Iris pigment epithelial cell (primary cell): ENCODE data around the gene SH3BGRL3.
"Not testable (repeated sequence)": the region's sequence is repeated elsewhere in the genome, so short reads cannot be mapped to it uniquely, and the experiment has no call there.

Source experiments
- DNase-seq: peaks from one replicate; pipeline ENCODE4 v3.0.0-alpha.2; 2011; ENCODE audit warnings: low read depth

Gene SH3BGRL3

GRCh38 chr1:26317146-26317545 lies 37.3 kb downstream of the SH3BGRL3 start:
- DNase-seq: no peak

DNA sequence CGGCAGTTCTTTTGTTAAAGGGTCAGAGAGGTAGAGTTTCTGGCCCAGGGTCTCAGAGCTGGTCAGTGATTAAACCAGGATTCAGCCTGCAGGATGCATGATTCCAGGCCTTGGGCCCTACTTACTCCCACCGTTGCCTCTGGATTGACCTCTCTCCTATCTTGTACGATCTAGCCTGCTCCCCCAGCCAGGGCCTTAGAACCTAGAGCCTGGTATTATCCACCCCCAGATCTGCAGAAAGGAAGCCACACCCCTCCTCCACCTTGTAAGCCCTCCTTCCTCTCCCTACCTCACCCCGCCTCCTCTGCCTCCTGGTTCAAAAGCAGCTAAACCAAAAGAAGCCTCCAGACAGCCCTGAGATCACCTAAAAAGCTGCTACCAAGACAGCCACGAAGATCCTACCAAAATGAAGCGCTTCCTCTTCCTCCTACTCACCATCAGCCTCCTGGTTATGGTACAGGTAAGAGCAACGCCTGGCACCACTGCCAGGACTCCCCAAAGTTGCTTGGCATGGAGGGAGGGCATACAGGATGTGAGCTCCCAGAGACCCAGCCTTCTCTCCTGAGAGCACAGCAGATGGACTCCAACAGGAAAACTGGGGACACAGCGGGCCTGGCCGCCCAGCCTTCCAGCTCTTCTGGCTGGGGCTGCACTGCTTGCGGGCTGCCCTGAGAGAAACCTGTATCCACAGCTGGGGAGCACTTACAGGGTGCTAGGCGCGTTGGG lies 37.9 kb downstream of the SH3BGRL3 start, which contains the start of gene CD52:
Gene CD52, plus strand, starts transcription at position 347 of the 726 bp plus-strand sequence. Its CDS starts 60 bp downstream, at position 407.
- no peak for DNase-seq

GRCh38 chr1:26318338-26319064 lies 38.6 kb downstream of the SH3BGRL3 start:
- no peak for DNase-seq

- no peak for DNase-seq
These were observed 41.0 kb downstream of the SH3BGRL3 start for GRCh38 chr1:26320896-26321295.

GRCh38 chr1:26321315-26322041 lies 41.6 kb downstream of the SH3BGRL3 start:
- peak; percentile 79 for DNase-seq

GRCh38 chr1:26322042-26322331 lies 42.1 kb downstream of the SH3BGRL3 start:
- no peak for DNase-seq

DNA sequence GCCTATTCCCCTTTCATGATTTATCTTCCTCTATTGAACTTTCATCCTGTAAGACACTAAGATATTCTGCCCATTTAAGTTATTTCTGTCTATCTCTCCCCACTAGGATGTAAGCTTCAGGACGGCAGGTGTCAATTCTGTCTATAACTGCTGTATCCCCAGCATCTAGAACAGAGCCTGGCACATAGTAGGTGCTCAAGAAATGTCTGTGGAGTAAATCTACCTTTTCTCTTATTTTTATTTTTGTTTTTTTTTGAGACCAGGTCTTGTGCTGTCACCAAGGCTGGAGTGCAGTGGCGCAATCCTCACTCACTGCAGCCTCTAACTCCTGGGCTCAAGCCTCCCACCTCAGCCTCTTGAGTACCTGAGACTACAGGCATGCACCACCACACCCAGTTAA lies 43.5 kb downstream of the SH3BGRL3 start:
- DNase-seq: no peak

DNA sequence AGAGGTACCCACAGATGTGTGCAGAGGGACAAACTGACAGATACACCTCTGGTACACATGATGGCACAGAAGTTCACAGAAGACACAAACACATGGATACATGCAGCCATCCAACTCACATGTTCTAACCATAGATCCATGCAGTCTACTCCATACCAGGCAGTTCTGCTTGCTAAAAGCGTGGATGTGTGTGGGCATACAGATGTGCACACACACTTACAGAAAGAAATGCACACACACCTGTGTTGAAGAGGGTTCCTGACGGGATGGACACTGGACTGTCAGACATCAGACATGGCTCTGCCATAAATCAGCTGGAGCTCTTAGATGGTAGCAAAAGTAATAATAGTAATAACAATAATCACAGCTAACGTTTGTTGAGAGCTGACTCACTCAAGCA lies 44.7 kb downstream of the SH3BGRL3 start:
- DNase-seq: no peak

DNA sequence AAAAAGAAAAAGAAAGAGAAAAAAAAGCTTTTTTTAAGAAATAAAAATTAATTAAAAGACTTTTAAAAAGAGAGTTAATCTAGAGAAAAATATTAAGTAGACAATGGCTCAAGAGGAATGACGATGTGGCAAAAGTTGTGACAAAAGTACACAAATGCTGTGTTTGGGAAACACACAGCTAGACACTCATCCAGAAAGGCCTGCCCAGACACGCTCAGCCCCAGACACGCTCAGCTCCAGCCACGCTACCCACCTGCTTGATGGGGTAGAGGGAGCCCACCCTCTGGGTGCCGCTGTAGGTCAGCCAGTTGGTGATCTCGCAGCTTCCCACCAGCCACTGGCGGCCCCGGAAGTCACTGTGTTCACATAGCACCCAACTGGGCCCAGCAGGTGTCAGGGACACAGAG lies 48.1 kb downstream of the SH3BGRL3 start:
- DNase-seq: no peak

DNA sequence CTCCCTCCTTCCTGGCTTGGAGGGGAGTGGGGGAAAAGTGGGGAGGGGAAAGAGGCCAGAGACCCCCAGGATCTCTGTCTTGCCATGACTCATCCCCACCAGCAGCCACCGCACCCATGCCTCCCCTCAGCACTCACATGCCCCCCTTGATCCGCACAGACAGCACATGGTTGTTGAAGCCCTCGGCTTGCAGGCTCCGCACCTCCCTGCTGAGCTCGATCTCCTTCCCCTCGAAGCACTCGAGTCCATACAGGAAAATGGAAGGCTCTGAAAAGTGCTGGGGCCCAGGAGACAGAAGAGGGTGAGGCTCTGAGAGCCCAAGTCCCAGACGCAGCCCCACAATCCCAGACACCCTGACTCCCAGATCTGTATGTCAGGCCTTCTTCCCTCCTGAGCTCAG lies 48.7 kb downstream of the SH3BGRL3 start:
- no peak for DNase-seq

- DNase-seq: not testable (repeated sequence)
These were observed 49.5 kb downstream of the SH3BGRL3 start for GRCh38 chr1:26329380-26329779.

DNA sequence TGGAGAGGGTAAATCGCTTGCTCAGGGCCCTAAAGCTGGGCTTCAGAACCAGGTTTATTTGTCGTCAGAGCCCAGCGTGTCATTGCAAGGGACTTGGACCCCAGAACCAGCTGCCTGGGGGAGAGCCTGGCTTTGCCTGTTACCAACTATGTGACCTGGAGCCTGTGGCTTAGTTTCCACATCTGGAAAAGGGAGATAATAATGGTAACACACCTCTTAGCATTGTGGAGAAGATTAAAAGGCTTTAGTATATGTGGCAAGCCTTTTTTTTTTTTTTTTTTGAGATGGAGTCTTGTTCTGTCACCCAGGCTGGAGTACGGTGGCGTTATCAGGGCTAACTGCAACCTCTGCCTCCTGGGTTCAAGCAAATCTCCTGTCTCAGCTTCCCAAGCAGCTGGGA lies 50.4 kb downstream of the SH3BGRL3 start:
- no peak for DNase-seq
